H9 (cell line): ENCODE results near the gene MEA1. TPM values are rescaled to one million over a fixed set of nuclear protein-coding genes. Genes with fewer than 3 reads are reported as not detected.

Experiments used
- DNase-seq: peaks from one replicate; pipeline ENCODE4 v3.0.0-alpha.2; 2017
- H2AFZ ChIP-seq: one replicate; pipeline ENCODE4 v1.6.1; 2013; ENCODE audit warnings: mild to moderate bottlenecking, low read length, control low read depth, moderate library complexity
- H2AK5ac ChIP-seq: 2 replicates; pipeline ENCODE4 v1.6.1; 2013; ENCODE audit warnings: low read length, control low read depth, mixed read lengths; ENCODE audit not compliant: insufficient read length
- H2BK120ac ChIP-seq: one replicate; pipeline ENCODE4 v1.6.1; 2013; ENCODE audit warnings: low read depth, mild to moderate bottlenecking, low read length, control low read depth, inconsistent platforms; ENCODE audit not compliant: poor library complexity, severe bottlenecking
- H2BK12ac ChIP-seq: 2 replicates; pipeline ENCODE4 v1.6.1; 2013; ENCODE audit warnings: low read length, control low read depth, mixed read lengths, low read depth; ENCODE audit not compliant: insufficient read length
- H2BK15ac ChIP-seq: 2 replicates; pipeline ENCODE4 v1.6.1; 2013; ENCODE audit warnings: low read depth, low read length, control low read depth
- H2BK20ac ChIP-seq: one replicate; pipeline ENCODE4 v1.6.1; 2013; ENCODE audit warnings: low read depth, mild to moderate bottlenecking, low read length, control low read depth, inconsistent platforms; ENCODE audit not compliant: poor library complexity, severe bottlenecking
- H2BK5ac ChIP-seq: 2 replicates; pipeline ENCODE4 v1.6.1; 2013; ENCODE audit warnings: low read length, control low read depth, mixed read lengths; ENCODE audit not compliant: insufficient read length
- H3K14ac ChIP-seq: 2 replicates; pipeline ENCODE4 v1.6.1; 2013; ENCODE audit warnings: low read length, control low read depth; ENCODE audit not compliant: insufficient read depth
- H3K18ac ChIP-seq: 2 replicates; pipeline ENCODE4 v1.6.1; 2013; ENCODE audit warnings: low read depth, mild to moderate bottlenecking, mixed read lengths, low read length, control low read depth; ENCODE audit not compliant: insufficient read length
- H3K23ac ChIP-seq: 2 replicates; pipeline ENCODE4 v1.6.1; 2013; ENCODE audit warnings: low read length, control low read depth, mixed read lengths, low read depth; ENCODE audit not compliant: insufficient read length
- H3K23me2 ChIP-seq: 2 replicates; pipeline ENCODE4 v1.6.1; 2013; ENCODE audit warnings: low read depth, mild to moderate bottlenecking, mixed read lengths, low read length, control low read depth; ENCODE audit not compliant: insufficient read length, poor library complexity, severe bottlenecking
- H3K27ac ChIP-seq: 2 replicates; pipeline ENCODE4 v1.5.1; 2013; ENCODE audit warnings: low read length, control low read depth, mixed read lengths, low read depth; ENCODE audit not compliant: insufficient read length
- H3K27me3 ChIP-seq: 2 replicates; pipeline ENCODE4 v1.6.1; 2013; ENCODE audit warnings: low read length, control low read depth, inconsistent platforms; ENCODE audit not compliant: insufficient read depth
- H3K4ac ChIP-seq: 2 replicates; pipeline ENCODE4 v1.6.1; 2013; ENCODE audit warnings: low read depth, mild to moderate bottlenecking, control low read depth, inconsistent platforms, low read length, moderate library complexity
- H3K4me1 ChIP-seq: 2 replicates; pipeline ENCODE4 v1.6.1; 2013; ENCODE audit warnings: low read length, control low read depth, inconsistent platforms; ENCODE audit not compliant: insufficient read depth
- H3K4me2 ChIP-seq: 2 replicates; pipeline ENCODE4 v1.6.1; 2013; ENCODE audit warnings: low read length, control low read depth, mixed read lengths; ENCODE audit not compliant: insufficient read length, insufficient read depth
- H3K56ac ChIP-seq: 2 replicates; pipeline ENCODE4 v1.6.1; 2013; ENCODE audit warnings: low read depth, mild to moderate bottlenecking, mixed read lengths, low read length, control low read depth; ENCODE audit not compliant: insufficient read length
- H3K79me1 ChIP-seq: 2 replicates; pipeline ENCODE4 v1.6.1; 2013; ENCODE audit warnings: low read depth, mild to moderate bottlenecking, moderate library complexity, low read length, control low read depth, inconsistent platforms; ENCODE audit not compliant: insufficient read depth, poor library complexity, severe bottlenecking
- H3K79me2 ChIP-seq: 2 replicates; pipeline ENCODE4 v1.6.1; 2013; ENCODE audit warnings: low read length, control low read depth, inconsistent platforms; ENCODE audit not compliant: insufficient read depth
- H3K9ac ChIP-seq: 2 replicates; pipeline ENCODE4 v1.6.1; 2013; ENCODE audit warnings: low read length, control low read depth, mixed read lengths; ENCODE audit not compliant: insufficient read length; ENCODE audit errors: extremely low read depth
- H3K9me3 ChIP-seq: one replicate; pipeline ENCODE4 v1.6.1; 2013; ENCODE audit warnings: low read depth, low read length, inconsistent platforms; ENCODE audit not compliant: control insufficient read depth
- H3T11ph ChIP-seq: one replicate; pipeline ENCODE4 v1.6.1; 2013; ENCODE audit warnings: mild to moderate bottlenecking, low read length, control low read depth, inconsistent platforms
- H4K20me1 ChIP-seq: one replicate; pipeline ENCODE4 v1.6.1; 2013; ENCODE audit not compliant: control insufficient read depth, insufficient read length, insufficient read depth
- H4K5ac ChIP-seq: 2 replicates; pipeline ENCODE4 v1.6.1; 2013; ENCODE audit warnings: low read depth, mild to moderate bottlenecking, mixed read lengths, low read length, control low read depth; ENCODE audit not compliant: insufficient read length
- H4K8ac ChIP-seq: replicated peaks from 2 replicates; pipeline ENCODE4 v1.6.1; 2013; ENCODE audit warnings: low read length, control low read depth, mixed read lengths, low read depth; ENCODE audit not compliant: insufficient read length
- H4K91ac ChIP-seq: 2 replicates; pipeline ENCODE4 v1.6.1; 2013; ENCODE audit warnings: low read depth, mild to moderate bottlenecking, moderate library complexity, mixed read lengths, low read length, control low read depth; ENCODE audit not compliant: insufficient read length
- H3K27ac Mint-ChIP-seq, 3 experiments: 2 replicates in 2 of 3; 3 replicates in 1 of 3; pipeline ENCODE4 v1.8.0; 2020 to 2021; ENCODE audit warnings: mixed read lengths in 3 of 3, mild to moderate bottlenecking in 1 of 3, moderate library complexity in 1 of 3
- H3K27me3 Mint-ChIP-seq: 2 replicates; pipeline ENCODE4 v1.8.0; 2021; ENCODE audit warnings: low read depth, mild to moderate bottlenecking, moderate library complexity, mixed read lengths
- H3K36me3 Mint-ChIP-seq, 3 experiments: 2 replicates in 2 of 3; 3 replicates in 1 of 3; pipeline ENCODE4 v1.8.0; 2020 to 2021; ENCODE audit warnings: low read depth in 3 of 3, mixed read lengths in 3 of 3; ENCODE audit not compliant: insufficient read depth in 1 of 3
- H3K4me1 Mint-ChIP-seq, 2 experiments: 2 replicates each; pipeline ENCODE4 v1.8.0; 2020; ENCODE audit warnings: mixed read lengths in 2 of 2
- H3K4me3 Mint-ChIP-seq, 2 experiments: 2 replicates in 1 of 2; 3 replicates in 1 of 2; pipeline ENCODE4 v1.8.0; 2020 to 2021; ENCODE audit warnings: mild to moderate bottlenecking in 2 of 2, mixed read lengths in 2 of 2, moderate library complexity in 1 of 2
- H3K9me3 Mint-ChIP-seq, 2 experiments: 2 replicates in 1 of 2; 3 replicates in 1 of 2; pipeline ENCODE4 v1.8.0; 2020; ENCODE audit warnings: mild to moderate bottlenecking in 2 of 2, mixed read lengths in 2 of 2, moderate library complexity in 1 of 2
- CTCF ChIP-seq: fragments of 200-600 bp; sonication (generic); conservative IDR thresholded peaks from 3 replicates; pipeline ENCODE4 v1.8.0; 2021; ENCODE audit warnings: antibody characterized with exemption, mild to moderate bottlenecking
- WGBS: extraction: QIAGEN DNeasy Blood & Tissue Kit; methylation state at CpG from one replicate; pipeline ENCODE4 v1.1.7; 2013; ENCODE audit warnings: missing lambda C conversion rate, low lambda C conversion rate, mixed read lengths; ENCODE audit not compliant: insufficient read length; ENCODE audit errors: extremely low coverage; 5-methylcytosine and 5-hydroxymethylcytosine counted together
- total RNA-seq: library from RNA; stranded (reverse); gene quantifications from 2 replicates; pipeline ENCODE4 v1.2.1, GENCODE V29; 2021

The MEA1 gene
- total RNA-seq, 1 experiment from 2014 or later, result 113 TPM

GRCh38 chr6:43013097-43013842 lies 476 bp downstream of the MEA1 start:
- WGBS, result no CpG with 5 or more reads among the region's 25 CpGs
- Mint-ChIP-seq H3K36me3 (peaks cover 28 to 69% (median 68%) of the 10 kb centered on the region in 3 experiments; a peak in 6 of 7 replicates), H3K27me3 (no peaks in the 10 kb centered on the region), H3K4me3 (peak overlapping the region; percentile 92 to 97), H3K27ac (peak overlapping the region; percentile 88 to 93 (median 88); a peak in 6 of 7 replicates), H3K9me3 (no peaks in the 10 kb centered on the region; a peak in 1 of 5 replicates), H3K4me1 (peaks cover 22 to 33% of the 10 kb centered on the region in 2 experiments)
- no peaks in the 10 kb centered on the region for H3K27me3 ChIP-seq
- H3K9ac ChIP-seq, result peak overlapping the region; percentile 35
- H3K18ac ChIP-seq, result no peak overlapping the region
- H3K9me3 ChIP-seq, result no peaks in the 10 kb centered on the region
- no peak for TF ChIP-seq CTCF
- no peak overlapping the region for H2BK20ac ChIP-seq
- peak overlapping the region; percentile 73 for H3K4me2 ChIP-seq
- H3K23ac ChIP-seq, result no peak overlapping the region
- no peak overlapping the region for H3K27ac ChIP-seq
- no peak overlapping the region for H4K5ac ChIP-seq
- H2BK120ac ChIP-seq, result no peak overlapping the region
- no peaks in the 10 kb centered on the region for H4K20me1 ChIP-seq
- H4K8ac ChIP-seq, result no peak overlapping the region
- no peaks in the 10 kb centered on the region for H3K79me1 ChIP-seq
- H4K91ac ChIP-seq, result no peak overlapping the region
- DNase-seq, result no peak
- H3K79me2 ChIP-seq, result peaks cover 11% of the 10 kb centered on the region; the same call in 1 of the 2 replicates
- H2BK15ac ChIP-seq, result no peak overlapping the region
- no peak overlapping the region for H2AK5ac ChIP-seq
- H3K23me2 ChIP-seq, result peaks cover 6% of the 10 kb centered on the region
- H2BK12ac ChIP-seq, result no peak overlapping the region
- no peak overlapping the region for H3T11ph ChIP-seq
- peaks cover 2% of the 10 kb centered on the region; the same call in 1 of the 2 replicates for H3K4me1 ChIP-seq
- no peak overlapping the region; the same call in 1 of the 2 replicates for H3K14ac ChIP-seq
- no peak overlapping the region for H2BK5ac ChIP-seq
- H2AFZ ChIP-seq, result no peak overlapping the region
- no peak overlapping the region for H3K56ac ChIP-seq
- no peak overlapping the region for H3K4ac ChIP-seq
